Common myeloid progenitor, CD34-positive (primary cell): Measurements from ENCODE around the gene FAM193A.
"Not testable (repeated sequence)": the region's sequence is repeated elsewhere in the genome, so short reads cannot be mapped to it uniquely, and the experiment has no call there.

Source experiments
- CTCF ChIA-PET: fragments of 350-600 bp; sonication (Branson Sonifier 250); formaldehyde crosslinking; loops from one replicate; lab custom pipeline; 2021; ENCODE audit warnings: antibody characterized with exemption; lab: Charles Lee
- POLR2A ChIA-PET: fragments of 350-600 bp; sonication (Branson Sonifier 250); formaldehyde crosslinking; loops from one replicate; lab custom pipeline; 2021; ENCODE audit warnings: antibody characterized with exemption; lab: Charles Lee
- DNase-seq, 3 donors: peaks; one replicate each; pipeline versions ENCODE4 v3.0.0 to v3.0.0-alpha.2; 2013
- H3K27ac ChIP-seq, 2 experiments: 1 replicate in 1 of 2; 2 replicates in 1 of 2; pipeline ENCODE4 v1.7.0; 2013; ENCODE audit warnings: inconsistent platforms in 2 of 2, low read length in 2 of 2, mild to moderate bottlenecking in 2 of 2, low read depth in 1 of 2, moderate library complexity in 1 of 2; ENCODE audit not compliant: severe bottlenecking in 2 of 2, insufficient read depth in 1 of 2, poor library complexity in 1 of 2
- H3K27me3 ChIP-seq, 5 experiments: replicated peaks in 2 of 5; 1 replicate in 3 of 5; 2 replicates in 2 of 5; pipeline versions ENCODE4 v1.6.1 to v1.7.0; 2013; ENCODE audit warnings: low read length in 4 of 5, mild to moderate bottlenecking in 2 of 5, moderate library complexity in 2 of 5, inconsistent platforms in 1 of 5; ENCODE audit not compliant: insufficient read depth in 5 of 5, control insufficient read depth in 4 of 5
- H3K36me3 ChIP-seq, 4 experiments: 1 replicate in 2 of 4; 2 replicates in 2 of 4; pipeline versions ENCODE4 v1.6.1 to v1.7.0; 2013; ENCODE audit warnings: low read length in 3 of 4, control low read depth in 1 of 4, mild to moderate bottlenecking in 1 of 4; ENCODE audit not compliant: control insufficient read depth in 4 of 4, insufficient read depth in 4 of 4
- H3K4me1 ChIP-seq, 4 experiments: 1 replicate in 3 of 4; 2 replicates in 1 of 4; pipeline versions ENCODE4 v1.6.1 to v1.7.1; 2013; ENCODE audit warnings: low read length in 3 of 4, mild to moderate bottlenecking in 3 of 4, control low read depth in 1 of 4, inconsistent platforms in 1 of 4, moderate library complexity in 1 of 4; ENCODE audit not compliant: control insufficient read depth in 4 of 4, insufficient read depth in 4 of 4; ENCODE audit errors: control extremely low read depth in 1 of 4
- H3K4me3 ChIP-seq, 7 experiments: 1 replicate in 4 of 7; 2 replicates in 3 of 7; pipeline versions ENCODE4 v1.5.1 to v1.7.0; 2013; ENCODE audit warnings: mild to moderate bottlenecking in 7 of 7, low read length in 6 of 7, moderate library complexity in 6 of 7, inconsistent platforms in 2 of 7, low read depth in 2 of 7, control low read depth in 1 of 7; ENCODE audit not compliant: insufficient read depth in 4 of 7, control insufficient read depth in 1 of 7; ENCODE audit errors: extremely low read depth in 1 of 7
- H3K9me3 ChIP-seq, 5 experiments: 1 replicate in 4 of 5; 2 replicates in 1 of 5; pipeline versions ENCODE4 v1.6.1 to v1.7.1; 2013; ENCODE audit warnings: low read length in 4 of 5, mild to moderate bottlenecking in 2 of 5, inconsistent platforms in 1 of 5, low read depth in 1 of 5, moderate library complexity in 1 of 5; ENCODE audit not compliant: control insufficient read depth in 4 of 5, insufficient read depth in 2 of 5; ENCODE audit errors: control extremely low read depth in 1 of 5
- WGBS: methylation state at CpG from one replicate; pipeline ENCODE4 v1.1.5; 2013; ENCODE audit not compliant: insufficient coverage; 5-methylcytosine and 5-hydroxymethylcytosine counted together

The FAM193A gene

GRCh38 chr4:2618729-2619128 is 82.3 kb downstream of the FAM193A start:
- DNase-seq, POLR2A ChIA-PET, H3K27ac ChIP-seq, H3K27me3 ChIP-seq, H3K4me1 ChIP-seq, H3K9me3 ChIP-seq, H3K4me3 ChIP-seq: not testable (repeated sequence)
- peaks cover 0 to 11% (median 1%) of the 10 kb centered on the region in 4 experiments for H3K36me3 ChIP-seq
- CTCF ChIA-PET = interaction anchor here (0.6 kb wide), 3 partner anchors 21 to 128 kb away, joined by 3 read pairs; no protein-coding TSS in a partner anchor
- WGBS = 93% methylated on average over 3 of the region's 9 CpGs

- peaks cover 0 to 11% (median 1%) of the 10 kb centered on the region in 4 experiments for H3K36me3 ChIP-seq
- no peaks in the 10 kb centered on the region for H3K27me3 ChIP-seq
- ChIA-PET CTCF (interaction anchor here (0.6 kb wide), 1 partner anchor 21 kb away, joined by 3 read pairs; no protein-coding TSS in a partner anchor), POLR2A (no interaction called here)
- H3K9me3 ChIP-seq = no peaks in the 10 kb centered on the region
- no peak overlapping the region for H3K4me3 ChIP-seq
- no peak for DNase-seq
- H3K27ac ChIP-seq = no peak overlapping the region
- no peaks in the 10 kb centered on the region for H3K4me1 ChIP-seq
- WGBS = 96% methylated on average over 4 of the region's 8 CpGs
These were observed 83.0 kb downstream of the FAM193A start for GRCh38 chr4:2619459-2619858.

GRCh38 chr4:2621419-2621818 is 85.0 kb downstream of the FAM193A start:
- Histone ChIP-seq H3K4me1 (no peaks in the 10 kb centered on the region), H3K36me3 (peaks cover 4 to 22% (median 10%) of the 10 kb centered on the region in 4 experiments), H3K9me3 (no peaks in the 10 kb centered on the region), H3K27ac (no peak overlapping the region), H3K4me3 (no peak overlapping the region), H3K27me3 (no peaks in the 10 kb centered on the region)
- ChIA-PET CTCF (interaction anchor here (1.6 kb wide), 1 partner anchor 104 kb away, joined by 3 read pairs; no protein-coding TSS in a partner anchor), POLR2A (interaction anchor here (0.6 to 0.7 kb wide), 3 partner anchors 14 to 22 kb away, joined by 3 to 4 read pairs (median 3); no protein-coding TSS in a partner anchor)
- no peak for DNase-seq
- WGBS = 100% methylated on average over 6 of the region's 7 CpGs

- no peak overlapping the region for H3K4me3 ChIP-seq
- no peaks in the 10 kb centered on the region for H3K9me3 ChIP-seq
- H3K27me3 ChIP-seq = no peaks in the 10 kb centered on the region
- ChIA-PET CTCF (interaction anchor here (0.8 kb wide), 1 partner anchor 31 kb away, joined by 3 read pairs; no protein-coding TSS in a partner anchor), POLR2A (no interaction called here)
- WGBS = 92% methylated on average over 6 of the region's 6 CpGs
- DNase-seq = no peak
- no peak overlapping the region for H3K27ac ChIP-seq
- H3K4me1 ChIP-seq = no peaks in the 10 kb centered on the region
- peaks cover 12 to 34% (median 19%) of the 10 kb centered on the region in 4 experiments for H3K36me3 ChIP-seq
These were observed 87.0 kb downstream of the FAM193A start for GRCh38 chr4:2623442-2623841.

- H3K27me3 ChIP-seq = no peaks in the 10 kb centered on the region
These were observed 88.5 kb downstream of the FAM193A start for GRCh38 chr4:2624782-2625530.

GRCh38 chr4:2626231-2626630 is 89.8 kb downstream of the FAM193A start:
- Histone ChIP-seq H3K36me3 (peaks cover 20 to 48% (median 32%) of the 10 kb centered on the region in 4 experiments), H3K4me1 (no peaks in the 10 kb centered on the region), H3K9me3 (no peaks in the 10 kb centered on the region), H3K27ac (no peak overlapping the region), H3K4me3 (no peak overlapping the region), H3K27me3 (no peaks in the 10 kb centered on the region)
- POLR2A ChIA-PET = no interaction called here
- 78% methylated on average over 4 of the region's 10 CpGs for WGBS
- no peak for DNase-seq
- CTCF ChIA-PET = interaction anchor here (1.2 to 1.4 kb wide), 3 partner anchors 11 to 34 kb away, joined by 3 to 5 read pairs (median 4); no protein-coding TSS in a partner anchor

More at GRCh38 chr4:2624782-2625530, 88.5 kb downstream of the FAM193A start:
- Histone ChIP-seq H3K4me3 (no peak overlapping the region), H3K4me1 (no peaks in the 10 kb centered on the region), H3K9me3 (no peaks in the 10 kb centered on the region), H3K36me3 (peaks cover 12 to 45% (median 22%) of the 10 kb centered on the region in 4 experiments), H3K27ac (no peak overlapping the region)
- ChIA-PET CTCF (no interaction called here), POLR2A (no interaction called here)
- no peak for DNase-seq
- WGBS = 97% methylated on average over 13 of the region's 22 CpGs
